Calu3 (cell line): ENCODE results near the gene SLC22A31. TPM values are rescaled to one million over a fixed set of nuclear protein-coding genes. Genes with fewer than 3 reads are reported as not detected.
"Not testable (repeated sequence)": the region's sequence is repeated elsewhere in the genome, so short reads cannot be mapped to it uniquely, and the experiment has no call there.

Experiments used
- Bru-seq: library from RNA; stranded (reverse); fragments of 400-500 nt; gene quantifications from one replicate; lab custom pipeline; 2021; lab: Mats Ljungman, UMichigan
- BruChase-seq, 2 experiments: library from RNA; stranded (reverse); fragments of 400-500 nt; gene quantifications; one replicate each; lab custom pipeline; 2021; lab: Mats Ljungman, UMichigan
- BruUV-seq: library from RNA; stranded (reverse); fragments of 400-500 nt; replicated peaks from 2 replicates; lab custom pipeline; 2021; lab: Mats Ljungman, UMichigan
- CTCF ChIA-PET: fragments of 300-600 bp; sonication (Branson Sonifier 250); formaldehyde crosslinking; loops from one replicate; lab custom pipeline; 2022; ENCODE audit warnings: antibody characterized with exemption; lab: Charles Lee
- DNase-seq: peaks from one replicate; pipeline ENCODE4 v3.0.0; 2022
- H3K27ac Mint-ChIP-seq: one replicate; pipeline ENCODE4 v1.8.0; 2022; ENCODE audit warnings: mixed read lengths; ENCODE audit not compliant: unreplicated experiment
- H3K27me3 Mint-ChIP-seq: one replicate; pipeline ENCODE4 v1.8.0; 2022; ENCODE audit warnings: mixed read lengths; ENCODE audit not compliant: unreplicated experiment
- H3K36me3 Mint-ChIP-seq: one replicate; pipeline ENCODE4 v1.8.0; 2022; ENCODE audit warnings: mild to moderate bottlenecking, moderate library complexity, mixed read lengths; ENCODE audit not compliant: insufficient read depth, unreplicated experiment
- H3K4me1 Mint-ChIP-seq: one replicate; pipeline ENCODE4 v1.8.0; 2022; ENCODE audit warnings: mild to moderate bottlenecking, low read depth, mixed read lengths; ENCODE audit not compliant: unreplicated experiment
- H3K4me3 Mint-ChIP-seq: one replicate; pipeline ENCODE4 v1.8.0; 2022; ENCODE audit warnings: mild to moderate bottlenecking, low read depth, moderate library complexity, mixed read lengths; ENCODE audit not compliant: unreplicated experiment
- H3K9me3 Mint-ChIP-seq: one replicate; pipeline ENCODE4 v1.8.0; 2022; ENCODE audit warnings: low read depth, mixed read lengths; ENCODE audit not compliant: unreplicated experiment
- CTCF ChIP-seq: fragments of 200-600 bp; IDR thresholded peaks from one replicate; pipeline ENCODE4 v1.8.0; 2022; ENCODE audit warnings: antibody characterized with exemption; ENCODE audit not compliant: unreplicated experiment
- intact Hi-C: fragments of 100-400 bp; cut with micrococcal nuclease; formaldehyde crosslinking; loops from one replicate; pipeline ENCODE4 v1.10.0; 2022; ENCODE audit not compliant: unreplicated experiment
- long read RNA-seq: library from polyadenylated mRNA; stranded (forward); transcript quantifications from one replicate; pipeline ENCODE4 v2.0.0, GENCODE V29; 2022
- total RNA-seq: library from RNA; stranded (reverse); gene quantifications from 2 replicates; pipeline ENCODE4 v1.2.3, GENCODE V29; 2022

Gene SLC22A31
- total RNA-seq, result 0.52 and 2.0 TPM in 2 replicates
- percentile 14 among the genes with signal in this experiment for Bru-seq, nascent RNA
- not detected for BruChase-seq, experiment 1, labeled RNA remaining after a 6-hour chase
- percentile 10 among the genes with signal in this experiment for BruChase-seq, experiment 2, labeled RNA remaining after a 2-hour chase
- long read RNA-seq, partial matches to known transcripts, result 0 of 1 reads
- long read RNA-seq, other reads (novel, unspliced or antisense), result 1 of 1 reads

- no TSS peak for BruUV-seq
- no peak for TF ChIP-seq CTCF
- Mint-ChIP-seq H3K27me3 (peaks cover 49% of the 10 kb centered on the region), H3K36me3 (peaks cover 11% of the 10 kb centered on the region), H3K9me3 (no peaks in the 10 kb centered on the region), H3K27ac (no peak within 1 kb of the TSS), H3K4me1 (peaks cover 10% of the 10 kb centered on the region), H3K4me3 (no peak within 1 kb of the TSS)
- CTCF ChIA-PET, result no interaction called here
- no peak for DNase-seq
- intact Hi-C loops, result no loop called here
Measured at GRCh38 chr16:89200124-89200849, at the start of gene SLC22A31. TSS of gene SLC22A31 (minus strand) at chr16:89200537. CDS start at chr16:89200501, 36 bp downstream.

GRCh38 chr16:89248196-89248982, 48.1 kb upstream of the SLC22A31 start:
- H3K4me1 Mint-ChIP-seq, result peaks cover 2% of the 10 kb centered on the region
- BruUV-seq, result no TSS peak
- CTCF ChIA-PET, result no interaction called here
- H3K27ac Mint-ChIP-seq, result no peak overlapping the region
- TF ChIP-seq CTCF, result no peak
- peaks cover 34% of the 10 kb centered on the region for H3K27me3 Mint-ChIP-seq
- DNase-seq, result no peak
- H3K36me3 Mint-ChIP-seq, result peaks cover 33% of the 10 kb centered on the region
- intact Hi-C loops, result no loop called here
- peaks cover 8% of the 10 kb centered on the region for H3K9me3 Mint-ChIP-seq
- no peak overlapping the region for H3K4me3 Mint-ChIP-seq

GRCh38 chr16:89247734-89248075, 47.4 kb upstream of the SLC22A31 start:
- Mint-ChIP-seq H3K27me3 (peaks cover 41% of the 10 kb centered on the region), H3K36me3 (peaks cover 39% of the 10 kb centered on the region)
- H3K4me1 Mint-ChIP-seq, DNase-seq, H3K9me3 Mint-ChIP-seq, CTCF ChIA-PET, intact Hi-C loops, BruUV-seq, H3K27ac Mint-ChIP-seq, H3K4me3 Mint-ChIP-seq: not testable (repeated sequence)

- peak overlapping the region; percentile 63 for H3K27ac Mint-ChIP-seq
- no TSS peak for BruUV-seq
- CTCF ChIA-PET, result no interaction called here
Measured at GRCh38 chr16:89246903-89247733, 46.8 kb upstream of the SLC22A31 start.

More at GRCh38 chr16:89246903-89247733, 46.8 kb upstream of the SLC22A31 start:
- peaks cover 42% of the 10 kb centered on the region for H3K27me3 Mint-ChIP-seq
- DNase-seq, result peak; percentile 83
- peaks cover 9% of the 10 kb centered on the region for H3K4me1 Mint-ChIP-seq
- peaks cover 8% of the 10 kb centered on the region for H3K9me3 Mint-ChIP-seq
- peaks cover 39% of the 10 kb centered on the region for H3K36me3 Mint-ChIP-seq
- TF ChIP-seq CTCF, result no peak
- intact Hi-C loops, result no loop called here
- H3K4me3 Mint-ChIP-seq, result peak overlapping the region; percentile 64
